GM21723 (cell line): ENCODE data around the gene DAGLA.

Experiments
- ATAC-seq: cut with Tn5 transposase; IDR thresholded peaks from one replicate; pipeline ENCODE4 v1.9.1; 2021; ENCODE audit warnings: mild to moderate bottlenecking, moderate library complexity; ENCODE audit not compliant: unreplicated experiment

DAGLA gene

DNA sequence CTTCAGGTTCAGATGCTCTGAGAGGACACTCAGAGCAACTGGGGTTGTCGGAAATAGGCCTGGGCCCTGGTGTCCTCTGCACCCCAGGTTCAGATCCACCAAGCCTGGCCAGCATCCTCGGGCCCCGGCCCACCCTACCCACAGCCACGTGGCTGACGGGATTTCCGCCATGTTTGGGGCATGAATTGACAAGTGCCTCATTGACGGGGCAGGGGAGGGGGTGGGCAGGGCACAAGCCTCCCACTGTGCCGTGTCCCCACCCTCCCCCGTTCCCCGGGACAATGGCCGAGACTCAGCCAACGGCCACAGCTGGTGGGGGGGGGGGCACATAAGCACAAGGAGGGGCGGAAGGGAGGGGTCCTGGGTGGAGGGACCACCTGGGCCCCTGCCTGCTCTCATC is 80.8 kb downstream of the DAGLA start:
- ATAC-seq: no peak

DNA sequence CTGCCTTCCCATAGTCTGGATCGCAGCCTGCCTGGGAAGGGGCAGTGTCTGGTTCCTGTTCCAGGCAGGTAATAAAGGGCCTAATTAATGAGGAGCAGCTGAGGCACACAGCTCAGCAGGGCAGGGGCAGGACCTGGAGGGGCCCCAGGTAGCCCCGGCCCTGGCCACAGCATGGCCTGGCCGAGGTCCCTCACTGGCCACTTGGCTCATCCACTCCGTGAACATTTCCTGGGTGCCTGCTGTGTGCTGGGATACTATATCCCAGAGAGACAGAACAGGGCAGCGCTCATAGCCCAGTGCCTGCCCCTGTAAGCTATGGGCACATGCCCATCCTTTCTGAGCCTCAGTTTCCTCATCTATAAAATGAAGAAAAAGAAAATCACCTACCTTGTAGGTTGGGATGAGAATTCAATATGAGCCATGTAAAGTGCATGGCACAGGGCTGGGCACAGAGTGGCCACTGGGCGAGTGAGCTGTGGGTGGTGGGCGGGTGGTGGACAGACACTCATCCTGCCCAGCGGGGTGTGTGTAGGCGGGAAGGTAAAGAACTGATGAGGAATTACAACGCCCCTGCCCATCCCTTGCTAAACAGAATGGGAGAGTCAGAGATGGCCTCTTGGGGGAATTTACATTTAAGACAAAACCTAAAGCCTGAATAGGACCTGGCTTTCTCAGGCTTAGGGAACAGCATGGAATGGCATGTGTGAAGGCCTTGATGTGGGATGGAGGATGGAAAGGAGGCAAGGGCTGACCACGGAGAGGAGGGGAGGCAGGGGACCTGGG is 81.4 kb downstream of the DAGLA start:
- no peak for ATAC-seq

DNA sequence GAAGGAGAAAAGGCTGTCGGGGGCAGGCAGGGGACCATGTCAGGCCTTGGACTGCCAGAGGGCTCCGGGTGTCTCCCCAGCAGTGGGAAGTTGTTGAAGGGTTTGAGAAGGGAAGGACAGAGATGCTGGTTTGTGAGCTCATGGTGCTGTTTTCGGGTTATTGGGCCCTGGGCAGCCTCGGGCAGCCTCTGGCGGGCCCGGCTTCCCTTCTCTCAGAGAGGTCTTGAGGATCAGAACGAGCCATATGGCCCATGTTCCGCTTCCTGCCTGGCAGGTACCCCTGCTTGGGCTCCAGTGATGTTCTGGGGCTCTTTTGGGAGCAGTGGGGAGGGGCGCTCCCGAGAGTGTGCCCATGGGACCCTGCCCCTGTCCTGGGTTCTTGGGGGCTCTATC is 82.0 kb downstream of the DAGLA start:
- no peak for ATAC-seq

DNA sequence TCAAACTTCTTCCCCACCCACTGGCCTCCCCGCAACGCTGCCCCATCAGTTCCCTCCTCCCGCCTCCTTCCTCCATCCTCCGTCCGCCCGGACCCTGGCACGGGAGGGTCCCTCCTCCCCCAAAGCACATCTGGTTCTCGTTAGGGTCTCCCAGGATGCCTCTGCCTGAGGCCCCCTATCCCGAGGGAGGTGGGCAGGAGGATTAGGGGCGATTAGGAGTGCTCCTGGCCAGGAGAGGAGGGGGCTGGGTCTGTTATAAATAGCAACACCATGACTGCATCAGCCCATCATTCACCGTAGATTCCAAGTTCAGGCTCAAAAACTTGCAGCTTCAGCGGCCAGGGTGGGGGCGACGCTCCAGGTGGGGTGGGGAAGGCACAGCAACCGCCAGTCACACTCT is 82.6 kb downstream of the DAGLA start:
- ATAC-seq: no peak

DNA sequence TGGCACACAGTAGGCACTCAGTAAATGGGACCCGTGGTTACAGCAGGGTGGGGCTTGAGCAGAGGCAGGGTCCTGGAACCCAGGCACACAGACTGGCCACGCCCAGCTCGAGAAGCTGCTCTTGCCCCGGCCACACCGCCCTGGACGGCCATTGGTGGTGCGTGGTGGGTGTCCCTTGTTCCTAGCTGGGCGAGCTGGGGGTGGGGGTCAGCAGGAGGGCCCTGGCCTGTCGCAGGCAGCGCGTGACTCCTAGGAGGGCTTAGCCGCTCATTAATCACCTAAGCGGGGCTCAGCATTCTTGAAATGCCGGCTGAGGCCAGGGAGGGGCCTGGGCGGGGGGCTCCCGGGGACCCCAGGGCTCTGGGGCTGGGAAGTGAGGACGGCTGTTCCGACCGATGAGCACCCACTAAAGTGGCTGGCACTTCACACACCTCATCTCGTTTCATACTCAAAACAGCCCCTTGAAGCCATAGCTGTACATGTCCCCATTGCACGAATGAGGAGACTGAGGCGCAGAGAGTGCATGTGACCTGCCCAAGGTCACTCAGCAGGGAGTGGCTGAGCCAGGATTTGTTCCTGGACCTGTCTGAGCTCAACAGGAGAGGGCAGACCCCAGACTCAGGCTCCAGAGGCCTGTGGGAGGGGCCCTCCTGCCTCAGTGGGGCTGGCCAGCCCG is 83.9 kb downstream of the DAGLA start:
- ATAC-seq: no peak

DNA sequence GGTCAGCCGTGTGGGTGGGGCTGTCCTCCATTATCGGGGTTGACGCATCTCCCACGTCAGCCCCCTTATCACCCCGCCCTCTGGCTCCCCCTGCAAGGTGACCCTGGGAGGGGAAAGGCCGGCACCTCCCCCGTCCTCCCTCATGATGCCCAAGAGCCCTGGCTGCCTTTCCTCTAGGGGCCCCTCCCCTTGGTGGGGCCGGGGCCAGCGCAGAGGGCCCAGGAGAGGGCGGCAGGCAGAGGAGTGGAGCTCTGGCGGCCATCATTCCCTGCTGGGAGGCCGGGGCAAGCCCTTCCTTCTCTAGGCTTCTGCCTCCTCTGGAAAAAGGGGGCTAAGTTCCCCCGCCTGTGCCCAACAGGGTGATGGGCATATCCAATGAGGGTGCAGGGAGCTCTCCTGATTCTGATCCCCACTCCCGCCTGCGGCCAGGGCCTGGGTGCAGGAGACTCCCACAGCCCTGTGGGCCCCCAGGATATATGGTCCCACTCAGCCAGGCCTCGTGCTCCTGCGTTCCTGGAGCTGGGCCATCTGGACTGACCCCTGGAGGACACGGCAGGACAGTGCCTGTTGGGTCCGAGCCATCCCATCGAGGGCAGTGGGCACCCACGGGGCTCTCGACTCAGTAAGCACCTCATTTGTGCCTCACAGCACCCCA is 84.5 kb downstream of the DAGLA start:
- no peak for ATAC-seq

DNA sequence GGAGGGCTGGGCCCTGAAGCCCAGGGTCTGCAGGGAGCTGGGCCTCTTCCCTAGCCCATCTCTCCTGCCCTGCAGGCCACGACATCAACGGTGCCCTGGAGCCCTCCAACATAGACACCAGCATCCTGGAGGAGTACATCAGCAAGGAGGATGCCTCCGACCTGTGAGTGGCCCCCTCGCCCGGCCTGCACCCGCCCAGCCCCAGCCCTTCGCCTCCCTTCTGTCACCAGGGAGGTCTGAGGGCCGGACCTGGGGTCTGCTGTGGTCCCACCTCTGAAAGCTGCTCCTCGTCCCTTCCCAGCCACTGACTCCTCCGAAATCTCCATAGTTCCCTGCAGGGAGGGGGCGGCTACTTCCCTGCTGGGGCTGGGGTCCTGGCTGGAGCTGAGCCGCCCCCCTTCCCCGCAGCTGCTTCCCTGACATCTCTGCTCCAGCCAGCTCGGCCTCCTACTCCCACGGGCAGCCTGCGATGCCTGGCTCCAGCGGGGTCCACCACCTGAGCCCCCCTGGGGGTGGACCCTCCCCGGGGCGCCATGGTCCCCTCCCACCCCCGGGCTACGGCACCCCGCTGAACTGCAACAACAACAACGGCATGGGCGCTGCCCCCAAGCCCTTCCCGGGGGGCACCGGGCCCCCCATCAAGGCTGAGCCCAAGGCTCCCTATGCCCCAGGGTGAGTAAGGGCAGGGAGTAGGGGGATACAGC is 85.5 kb downstream of the DAGLA start:
- no peak for ATAC-seq

DNA sequence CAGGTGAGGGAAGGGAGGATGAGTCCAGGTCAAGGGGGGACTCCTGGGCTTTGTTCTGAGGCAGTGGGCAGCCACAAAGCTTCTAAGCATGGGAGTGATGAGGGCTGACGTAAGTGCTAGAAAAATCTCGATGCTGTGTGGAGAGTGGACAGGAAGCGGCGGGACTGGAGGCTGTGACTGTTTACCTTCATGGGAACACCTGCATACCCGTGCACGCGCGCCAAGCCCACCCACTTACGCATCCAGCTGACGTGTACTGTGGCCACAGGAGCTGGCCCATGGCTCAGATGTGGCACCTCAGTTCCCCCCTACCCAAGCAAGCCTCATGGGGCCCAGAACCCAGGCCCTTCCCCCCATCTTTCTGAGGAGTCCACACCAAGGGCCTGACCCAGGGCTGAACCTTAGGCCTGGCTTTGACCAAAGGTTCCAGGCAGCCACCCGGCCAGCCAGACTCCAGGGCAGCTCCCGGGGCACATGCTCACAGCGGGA is 86.2 kb downstream of the DAGLA start:
- ATAC-seq: no peak

DNA sequence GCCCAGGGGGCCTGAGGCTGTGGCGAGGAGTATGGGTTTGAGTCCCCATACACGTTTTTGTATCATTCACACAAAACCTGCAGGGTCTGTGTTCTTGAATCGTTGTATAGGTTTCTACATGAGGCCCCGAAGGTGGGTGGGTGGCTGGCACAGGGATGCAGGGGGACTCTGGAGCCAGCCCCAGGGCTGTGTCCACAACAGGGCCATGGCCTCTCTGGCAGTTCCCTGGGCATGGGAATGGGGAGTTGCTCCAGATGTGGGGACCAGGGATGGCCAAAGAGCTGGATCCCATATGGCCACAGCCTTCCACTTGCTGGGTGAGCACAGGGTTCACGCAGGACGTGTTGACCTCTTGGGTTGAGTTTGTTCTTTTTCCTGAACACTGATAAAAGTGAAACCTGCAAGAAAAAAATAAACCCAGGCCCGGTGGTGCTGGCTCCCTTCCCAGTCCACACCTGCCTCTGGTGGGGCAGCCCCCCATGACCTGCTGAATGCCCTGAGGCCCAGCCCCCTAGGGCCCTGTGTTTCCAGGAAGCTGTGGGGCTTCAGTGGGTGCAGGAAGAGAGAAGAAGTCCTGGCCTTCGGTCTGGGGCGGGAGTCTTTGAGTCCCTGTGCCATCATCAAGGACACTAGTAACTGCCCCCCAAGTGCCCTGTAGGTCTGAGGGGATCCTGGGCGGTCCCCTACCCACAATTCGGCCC is 88.3 kb downstream of the DAGLA start:
- no peak for ATAC-seq

DNA sequence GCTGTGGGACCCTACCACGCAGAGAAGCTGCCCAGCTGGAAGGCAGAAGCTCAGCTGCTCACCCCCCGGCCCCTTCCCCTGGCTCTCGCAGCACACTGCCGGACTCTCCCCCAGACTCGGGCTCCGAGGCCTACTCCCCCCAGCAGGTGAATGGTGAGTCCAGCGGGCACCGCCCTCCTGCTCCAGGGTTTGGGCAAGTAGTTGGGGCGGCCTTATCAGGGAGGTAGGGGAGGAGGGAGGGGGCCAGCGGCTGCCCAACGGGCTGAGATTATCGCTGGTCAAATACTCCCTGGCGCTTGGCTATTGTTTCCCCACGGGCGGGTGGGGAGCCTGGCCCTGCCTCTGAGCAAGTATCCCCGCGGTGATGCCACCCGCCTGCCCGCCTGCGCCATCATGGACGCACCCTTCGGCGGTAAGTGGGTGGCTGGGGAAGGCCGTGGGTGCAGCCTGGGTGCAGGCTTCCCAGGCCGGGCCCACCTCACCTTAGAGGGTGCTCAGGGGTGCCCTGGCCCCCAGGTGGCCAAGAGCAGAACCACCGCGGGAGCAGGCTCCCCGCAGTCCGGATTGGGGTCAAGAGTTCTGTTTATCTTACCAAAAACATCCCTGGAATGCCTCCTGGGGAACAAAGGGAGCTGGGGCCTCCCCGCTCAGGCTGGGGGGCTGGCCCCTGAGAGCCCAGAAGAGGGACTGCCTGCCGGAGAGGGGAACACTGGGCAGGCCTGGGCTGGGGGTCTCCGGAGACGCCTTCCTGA is 89.2 kb downstream of the DAGLA start:
- no peak for ATAC-seq

DNA sequence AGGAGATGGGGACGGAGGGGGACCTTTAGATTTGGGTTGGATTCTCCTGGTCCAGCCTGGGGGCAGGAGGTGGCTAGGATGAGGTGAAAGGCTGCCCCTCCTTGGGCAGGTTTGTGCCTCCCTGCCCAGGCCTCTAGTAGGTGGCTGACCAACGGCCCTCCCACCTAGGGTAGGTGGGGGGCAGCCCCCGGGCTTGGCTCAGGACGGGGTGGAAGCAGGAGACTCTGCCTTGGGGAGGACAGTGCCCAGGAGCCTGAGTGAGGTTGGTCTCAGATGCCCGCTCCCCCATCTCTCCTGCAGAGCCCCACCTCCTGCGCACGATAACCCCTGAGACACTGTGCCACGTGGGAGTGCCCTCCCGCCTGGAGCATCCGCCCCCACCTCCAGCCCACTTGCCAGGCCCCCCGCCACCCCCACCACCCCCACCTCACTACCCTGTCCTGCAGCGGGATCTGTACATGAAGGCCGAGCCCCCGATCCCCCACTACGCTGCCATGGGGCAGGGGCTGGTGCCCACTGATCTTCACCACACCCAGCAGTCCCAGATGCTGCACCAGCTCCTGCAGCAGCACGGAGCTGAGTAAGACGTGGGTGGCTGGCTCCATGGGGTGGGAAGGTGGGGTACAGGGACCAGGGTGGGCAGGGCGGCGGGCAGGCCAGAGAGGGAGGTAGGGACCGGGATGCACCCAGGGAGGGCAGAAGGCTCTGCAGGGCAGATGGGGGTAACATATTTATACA is 89.9 kb downstream of the DAGLA start:
- ATAC-seq: no peak

DNA sequence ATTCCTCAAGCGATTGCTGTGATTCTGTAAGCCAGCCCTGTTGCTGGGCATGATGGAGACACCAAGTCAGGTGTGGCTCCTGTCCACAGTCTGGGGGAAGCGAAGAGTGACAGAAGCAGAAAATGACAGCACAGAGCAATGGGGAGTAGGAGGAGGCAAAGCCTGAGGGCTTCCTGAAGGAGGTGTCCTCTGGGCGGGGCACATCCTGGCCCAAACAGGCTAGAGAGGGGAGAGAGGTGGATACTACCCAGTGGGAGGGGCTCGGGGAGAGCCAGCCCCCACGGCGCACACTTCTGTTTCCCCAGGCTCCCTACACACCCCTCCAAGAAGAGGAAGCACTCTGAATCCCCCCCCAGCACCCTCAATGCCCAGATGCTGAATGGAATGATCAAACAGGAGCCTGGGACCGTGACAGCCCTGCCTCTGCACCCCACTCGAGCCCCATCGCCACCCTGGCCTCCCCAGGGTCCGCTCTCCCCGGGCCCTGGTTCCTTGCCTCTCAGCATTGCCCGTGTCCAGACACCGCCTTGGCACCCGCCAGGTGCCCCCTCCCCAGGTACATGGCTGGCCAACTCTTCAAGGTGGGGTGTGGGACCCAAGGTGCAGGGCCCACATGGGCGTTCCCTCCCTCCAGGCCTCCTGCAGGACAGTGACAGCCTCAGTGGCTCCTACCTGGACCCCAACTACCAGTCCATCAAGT is 91.2 kb downstream of the DAGLA start:
- no peak for ATAC-seq

DNA sequence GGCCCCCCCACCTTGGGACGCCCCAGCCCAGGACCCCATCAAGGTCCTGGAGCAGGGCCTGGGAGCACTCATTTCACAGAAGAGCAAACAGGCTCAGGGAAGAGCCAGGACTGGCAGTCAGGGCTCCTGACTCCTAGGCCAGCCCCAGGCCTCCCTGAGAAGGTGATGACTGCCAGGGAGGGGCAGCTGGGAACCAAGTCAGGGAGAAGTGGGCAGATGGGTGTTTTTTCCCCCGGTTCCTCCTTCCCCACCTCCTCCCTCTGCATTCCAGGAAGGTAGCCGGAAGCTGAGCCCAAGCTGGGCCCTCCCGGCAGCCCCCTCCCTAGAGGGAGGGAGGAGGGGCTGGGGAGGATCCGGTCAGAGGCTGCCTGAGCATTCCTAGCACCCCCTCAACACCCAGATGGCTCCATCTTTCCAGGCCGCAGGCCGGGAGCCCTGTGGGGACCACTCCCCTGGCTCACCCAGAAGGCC is 91.8 kb downstream of the DAGLA start:
- ATAC-seq: no peak

DNA sequence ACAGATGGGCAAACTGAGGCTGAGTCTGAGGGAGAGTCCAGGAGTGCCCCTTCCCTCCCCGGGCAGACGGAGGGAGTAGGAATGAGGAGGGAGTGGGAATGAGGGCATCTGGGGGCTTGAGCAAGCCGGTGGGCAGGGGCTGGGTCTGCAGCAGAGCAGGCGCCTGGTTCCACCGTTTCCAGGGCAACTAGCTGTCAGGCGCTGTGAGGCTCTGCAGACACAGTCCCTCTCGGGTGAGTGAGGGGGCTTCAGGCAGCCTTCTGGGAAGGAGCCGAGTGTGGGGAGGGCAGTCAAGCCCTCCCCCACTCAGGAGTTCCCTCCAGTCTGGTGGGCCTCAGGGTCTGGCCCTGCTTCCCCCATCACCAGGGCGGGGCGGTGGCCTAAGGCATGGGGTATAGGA is 93.2 kb downstream of the DAGLA start:
- no peak for ATAC-seq

DNA sequence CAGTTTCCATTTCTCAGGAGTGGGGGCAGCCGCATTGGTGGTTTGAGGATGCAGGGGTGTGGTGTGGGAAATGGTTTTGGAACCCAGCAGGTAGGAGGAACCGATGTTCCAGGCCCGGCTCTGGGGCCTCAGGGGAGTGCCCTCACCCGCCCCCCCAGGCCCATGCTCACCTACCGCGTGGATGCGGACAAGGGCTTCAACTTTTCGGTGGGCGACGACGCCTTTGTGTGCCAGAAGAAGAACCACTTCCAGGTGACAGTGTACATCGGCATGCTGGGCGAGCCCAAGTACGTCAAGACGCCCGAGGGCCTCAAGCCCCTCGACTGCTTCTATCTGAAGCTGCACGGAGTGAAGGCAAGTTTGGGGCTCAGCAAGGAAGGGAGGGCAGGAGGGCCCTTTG is 93.6 kb downstream of the DAGLA start:
- ATAC-seq: no peak

DNA sequence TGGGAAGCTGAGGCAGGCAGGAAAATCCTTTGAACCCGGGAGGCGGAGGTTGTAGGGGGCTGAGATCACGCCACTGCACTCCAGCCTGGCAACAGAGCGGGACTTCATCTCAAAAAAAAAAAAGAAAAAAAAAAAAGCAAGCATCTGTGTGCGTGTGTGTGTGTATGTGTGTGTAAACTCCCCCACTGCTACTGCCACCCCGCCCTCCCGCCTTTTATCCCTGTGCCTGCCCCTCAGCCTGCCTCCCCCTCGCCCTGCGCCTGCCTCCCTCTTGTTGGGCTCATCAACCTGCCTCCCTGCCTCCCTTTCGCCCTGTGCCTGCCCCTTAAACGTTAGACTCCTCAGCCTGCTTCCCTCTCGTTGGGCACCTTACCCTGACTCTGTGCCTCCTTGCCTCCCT is 94.2 kb downstream of the DAGLA start:
- ATAC-seq: no peak

DNA sequence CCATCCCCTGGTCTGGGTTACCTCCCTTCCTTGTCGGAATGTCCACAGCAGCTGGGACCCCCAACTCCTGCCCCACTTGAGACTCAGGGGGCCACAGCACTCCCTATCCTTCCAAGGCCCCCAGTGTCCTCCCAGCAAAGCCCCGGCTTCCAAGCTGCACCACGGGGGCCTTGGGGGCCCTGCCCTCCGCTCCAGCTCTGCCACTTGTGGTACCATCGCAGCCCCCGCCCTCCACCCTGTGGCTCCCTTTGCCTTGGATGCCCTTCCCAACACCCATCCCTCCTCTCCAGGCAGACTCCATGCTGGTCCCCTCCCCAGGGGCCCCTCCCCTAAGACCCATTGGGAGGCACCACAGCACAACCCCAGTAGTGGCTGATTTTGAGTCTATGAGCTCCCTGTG is 94.9 kb downstream of the DAGLA start:
- ATAC-seq: no peak
